Upper lobe of right lung (tissue), 1 donor: ENCODE results near the gene TOR2A. TPM values are rescaled to one million over a fixed set of nuclear protein-coding genes. Genes with fewer than 3 reads are reported as not detected.

Experiments used
- ATAC-seq: fragments of 200-7000 bp; cut with Tn5 transposase; one replicate; pipeline ENCODE4 v1.9.1; 2020; ENCODE audit warnings: mild to moderate bottlenecking, moderate library complexity
- DNase-seq: peaks from one replicate; pipeline ENCODE4 v3.0.0-alpha.2; 2020
- H3K27ac ChIP-seq: fragments of 200-600 bp; one replicate; pipeline ENCODE4 v1.8.0; 2022
- H3K27me3 ChIP-seq: fragments of 200-600 bp; one replicate; pipeline ENCODE4 v1.8.0; 2022; ENCODE audit warnings: mild to moderate bottlenecking
- H3K36me3 ChIP-seq: fragments of 200-600 bp; one replicate; pipeline ENCODE4 v1.8.0; 2022
- H3K4me1 ChIP-seq: fragments of 200-600 bp; one replicate; pipeline ENCODE4 v1.8.0; 2022
- H3K4me3 ChIP-seq: fragments of 200-600 bp; one replicate; pipeline ENCODE4 v1.8.0; 2022; ENCODE audit warnings: mild to moderate bottlenecking
- H3K9me3 ChIP-seq: fragments of 200-600 bp; one replicate; pipeline ENCODE4 v1.8.0; 2022
- intact Hi-C: fragments of 100-400 bp; cut with DNase I; formaldehyde crosslinking; loops from one replicate; pipeline ENCODE4 v1.11.0; 2022
- total RNA-seq: library from RNA; stranded (reverse); fragmentation: NEBNext Ultra II Directional; extraction: Animal tissue kit (Norgen Biotek cat#: 25700); gene quantifications from one replicate; pipeline ENCODE4 v1.2.1, GENCODE V29; 2021
- TF ChIP-seq, protein P1 (sequence below): fragments of 200-600 bp; IDR thresholded peaks from one replicate; pipeline ENCODE4 v1.8.0; 2022; ENCODE audit warnings: antibody characterized with exemption
- donor health status: DM: no; HTN: yes; CAD: no; lungs with severe emphysema.

The TOR2A gene
- total RNA-seq, 1 donor from 2014 or later = 17.3 TPM

DNA sequence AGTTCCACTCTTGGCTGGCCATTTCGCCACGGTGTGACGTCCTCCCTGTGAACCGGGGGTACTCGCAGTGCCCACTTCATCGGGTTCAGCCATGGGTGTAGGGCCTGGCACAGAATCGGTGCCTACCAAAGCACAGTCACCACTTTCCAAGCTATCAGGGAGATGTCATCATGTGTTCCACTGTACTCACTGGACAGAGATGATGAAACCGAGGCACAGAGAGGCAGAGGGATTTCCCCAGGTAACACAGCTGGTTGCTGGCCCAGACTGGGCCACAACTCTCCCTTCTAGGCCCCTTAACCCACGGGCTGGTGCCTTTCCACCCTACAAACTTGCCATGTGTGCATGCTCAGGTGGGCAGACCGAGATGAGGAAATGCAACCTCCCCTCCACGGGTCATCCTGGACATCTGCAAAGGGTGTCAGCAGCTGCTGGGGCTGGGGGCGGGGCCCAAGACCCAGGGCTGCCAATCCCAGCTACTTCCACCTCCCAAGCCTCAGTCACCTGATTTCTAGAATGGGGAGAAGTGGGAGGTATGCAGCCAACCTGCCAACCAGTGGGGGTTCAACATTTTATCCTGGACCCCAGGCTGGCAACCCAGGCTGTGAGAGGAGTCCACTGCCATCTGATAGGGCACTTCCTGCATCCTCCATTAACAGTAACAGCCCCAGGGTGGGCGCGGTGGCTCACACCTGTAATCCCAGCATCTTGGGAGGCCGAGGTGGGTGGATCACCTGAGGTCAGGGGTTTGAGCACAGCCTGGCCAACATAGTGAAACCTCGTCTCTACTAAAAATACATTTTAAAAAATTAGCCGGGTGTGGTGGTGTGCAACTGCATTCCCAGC is 44.3 kb upstream of the TOR2A start:
- peak overlapping the region; percentile 78 for H3K27ac ChIP-seq
- ATAC-seq (peak; percentile 56), DNase-seq (no peak)
- no peaks in the 10 kb centered on the region for H3K27me3 ChIP-seq
- intact Hi-C loops = no loop called here
- peak overlapping the region; percentile 43 for H3K4me3 ChIP-seq
- no peaks in the 10 kb centered on the region for H3K36me3 ChIP-seq
- no peaks in the 10 kb centered on the region for H3K9me3 ChIP-seq
- peaks cover 31% of the 10 kb centered on the region for H3K4me1 ChIP-seq
- TF ChIP-seq, protein P1, sequence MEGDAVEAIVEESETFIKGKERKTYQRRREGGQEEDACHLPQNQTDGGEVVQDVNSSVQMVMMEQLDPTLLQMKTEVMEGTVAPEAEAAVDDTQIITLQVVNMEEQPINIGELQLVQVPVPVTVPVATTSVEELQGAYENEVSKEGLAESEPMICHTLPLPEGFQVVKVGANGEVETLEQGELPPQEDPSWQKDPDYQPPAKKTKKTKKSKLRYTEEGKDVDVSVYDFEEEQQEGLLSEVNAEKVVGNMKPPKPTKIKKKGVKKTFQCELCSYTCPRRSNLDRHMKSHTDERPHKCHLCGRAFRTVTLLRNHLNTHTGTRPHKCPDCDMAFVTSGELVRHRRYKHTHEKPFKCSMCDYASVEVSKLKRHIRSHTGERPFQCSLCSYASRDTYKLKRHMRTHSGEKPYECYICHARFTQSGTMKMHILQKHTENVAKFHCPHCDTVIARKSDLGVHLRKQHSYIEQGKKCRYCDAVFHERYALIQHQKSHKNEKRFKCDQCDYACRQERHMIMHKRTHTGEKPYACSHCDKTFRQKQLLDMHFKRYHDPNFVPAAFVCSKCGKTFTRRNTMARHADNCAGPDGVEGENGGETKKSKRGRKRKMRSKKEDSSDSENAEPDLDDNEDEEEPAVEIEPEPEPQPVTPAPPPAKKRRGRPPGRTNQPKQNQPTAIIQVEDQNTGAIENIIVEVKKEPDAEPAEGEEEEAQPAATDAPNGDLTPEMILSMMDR = no peak

GRCh38 chr9:127778280-127779135 is 43.4 kb upstream of the TOR2A start, which contains the start of gene SH2D3C:
TSS of gene SH2D3C (minus strand) at chr9:127778666. CDS start at chr9:127778627, 39 bp downstream.
- H3K4me1 ChIP-seq = peaks cover 23% of the 10 kb centered on the region
- intact Hi-C loops = no loop called here
- H3K9me3 ChIP-seq = no peaks in the 10 kb centered on the region
- H3K27ac ChIP-seq = peak within 1 kb of the TSS; percentile 78
- peak; percentile 73 for DNase-seq
- peak within 1 kb of the TSS; percentile 43 for H3K4me3 ChIP-seq
- H3K36me3 ChIP-seq = no peaks in the 10 kb centered on the region
- TF ChIP-seq, protein P1 = no peak
- no peaks in the 10 kb centered on the region for H3K27me3 ChIP-seq
- ATAC-seq = peak; percentile 43

DNA sequence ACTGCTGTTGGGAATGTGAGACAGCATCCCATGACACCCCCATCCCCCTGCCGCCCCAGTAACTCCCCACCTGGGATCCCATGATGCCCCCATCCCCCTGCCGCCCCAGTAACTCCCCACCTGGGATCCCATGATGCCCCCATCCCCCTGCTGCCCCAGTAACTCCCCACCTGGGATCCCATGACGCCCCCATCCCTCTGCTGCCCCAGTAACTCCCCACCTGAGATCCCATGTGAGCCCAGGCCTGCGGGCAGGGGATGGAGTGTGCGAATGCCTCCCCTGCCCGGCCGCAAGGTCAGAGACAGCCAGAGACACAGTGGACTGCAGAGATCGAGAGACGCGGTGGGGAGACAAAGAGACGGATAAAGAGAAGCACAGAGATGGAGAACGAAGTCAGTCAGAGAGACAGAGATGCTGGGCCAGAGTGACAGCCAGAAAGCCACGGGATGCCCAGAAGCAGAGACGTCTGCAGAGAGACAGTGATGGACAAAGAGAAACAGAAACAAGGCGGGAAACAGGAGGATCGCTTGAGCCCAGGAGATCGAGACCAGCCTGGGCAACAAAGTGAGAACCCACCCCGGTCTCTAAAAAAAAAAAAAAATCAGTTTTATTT is 42.4 kb upstream of the TOR2A start:
- DNase-seq (no peak), ATAC-seq (no peak)
- no peaks in the 10 kb centered on the region for H3K9me3 ChIP-seq
- H3K27me3 ChIP-seq = no peaks in the 10 kb centered on the region
- H3K4me3 ChIP-seq = peak overlapping the region; percentile 43
- no peaks in the 10 kb centered on the region for H3K36me3 ChIP-seq
- H3K27ac ChIP-seq = peak overlapping the region; percentile 78
- TF ChIP-seq, protein P1 = no peak
- intact Hi-C loops = no loop called here
- H3K4me1 ChIP-seq = peaks cover 14% of the 10 kb centered on the region

DNA sequence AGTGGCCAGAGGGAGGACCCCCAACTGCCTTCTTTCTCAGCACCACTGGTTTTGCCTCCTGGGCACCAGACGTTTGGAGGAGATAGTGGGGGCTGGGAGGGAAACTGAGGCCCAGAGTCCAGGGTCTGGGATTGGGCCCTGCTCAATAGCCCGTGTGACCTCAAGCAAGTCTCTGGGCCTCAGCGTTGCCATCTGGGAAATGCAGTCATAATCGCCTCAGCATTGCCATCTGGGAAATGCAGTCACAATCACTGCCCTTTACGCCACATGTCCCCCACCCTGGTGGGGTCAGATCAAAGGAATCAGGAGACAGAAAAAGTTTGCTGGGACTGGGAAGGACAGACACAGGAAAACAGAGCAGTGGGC is 41.8 kb upstream of the TOR2A start:
- Histone ChIP-seq H3K4me1 (peaks cover 15% of the 10 kb centered on the region), H3K36me3 (no peaks in the 10 kb centered on the region), H3K27me3 (no peaks in the 10 kb centered on the region), H3K27ac (peak overlapping the region; percentile 30), H3K4me3 (peak overlapping the region; percentile 43), H3K9me3 (no peaks in the 10 kb centered on the region)
- TF ChIP-seq, protein P1 = no peak
- DNase-seq (no peak), ATAC-seq (no peak)
- intact Hi-C loops = no loop called here

DNA sequence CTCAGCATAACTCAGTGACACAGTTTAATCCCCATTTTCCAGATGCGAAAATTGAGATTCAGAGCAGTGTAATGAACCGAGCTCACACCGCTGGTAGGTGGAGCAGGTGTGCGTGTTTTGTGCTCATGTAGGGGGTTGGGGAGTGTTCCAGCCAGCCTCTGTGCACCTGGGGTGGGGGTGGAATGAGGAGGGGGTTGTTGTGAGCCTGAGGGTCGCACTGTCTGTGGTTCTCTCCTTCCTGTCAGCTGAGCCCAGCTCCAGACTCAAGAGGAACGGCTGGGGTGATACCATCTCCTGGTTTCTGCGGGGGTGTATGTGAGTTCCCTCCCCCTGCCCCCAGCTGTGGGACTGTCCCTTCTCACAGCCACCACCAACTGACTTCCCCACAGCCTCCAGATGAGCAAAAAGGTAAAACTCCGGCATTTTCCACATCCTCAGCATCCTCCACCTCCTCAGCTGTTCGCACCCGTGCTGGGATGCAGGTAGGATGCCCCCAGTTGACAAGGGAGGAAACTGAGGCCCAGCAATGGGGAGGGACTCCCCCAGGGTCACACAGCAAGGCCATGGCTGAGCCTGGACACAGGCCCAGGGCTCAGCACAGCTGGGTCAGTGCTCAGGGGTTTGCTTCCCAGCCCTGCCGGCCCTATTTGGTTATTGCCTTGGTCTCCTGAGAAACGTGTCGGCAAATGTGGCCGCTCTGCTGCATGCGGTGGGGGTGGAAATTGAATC is 41.3 kb upstream of the TOR2A start:
- Histone ChIP-seq H3K4me1 (peaks cover 19% of the 10 kb centered on the region), H3K4me3 (peak overlapping the region; percentile 43), H3K9me3 (no peaks in the 10 kb centered on the region), H3K27ac (peak overlapping the region; percentile 30), H3K36me3 (no peaks in the 10 kb centered on the region), H3K27me3 (no peaks in the 10 kb centered on the region)
- peak; percentile 73 for DNase-seq
- intact Hi-C loops = no loop called here
- TF ChIP-seq, protein P1 = no peak
- peak; percentile 62 for ATAC-seq
